Mucosa of descending colon (tissue), 3 donors: Measurements from ENCODE around the gene SLC29A3. TPM values are rescaled to one million over a fixed set of nuclear protein-coding genes. Genes with fewer than 3 reads are reported as not detected.

Source experiments
- ATAC-seq: fragments of 200-7000 bp; cut with Tn5 transposase; one replicate; pipeline ENCODE4 v1.9.1; 2020; ENCODE audit warnings: mild to moderate bottlenecking, moderate library complexity
- DNase-seq, 3 donors: peaks; one replicate each; pipeline ENCODE4 v3.0.0-alpha.2; 2020
- H3K36me3 ChIP-seq: fragments of 200-600 bp; one replicate; pipeline ENCODE4 v1.8.0; 2021; ENCODE audit warnings: low read depth, mild to moderate bottlenecking
- H3K4me1 ChIP-seq: fragments of 200-600 bp; one replicate; pipeline ENCODE4 v1.8.0; 2021; ENCODE audit warnings: low read depth, mild to moderate bottlenecking
- H3K4me3 ChIP-seq: fragments of 200-600 bp; one replicate; pipeline ENCODE4 v1.8.0; 2021; ENCODE audit warnings: mild to moderate bottlenecking
- H3K9me3 ChIP-seq: fragments of 200-600 bp; one replicate; pipeline ENCODE4 v1.8.0; 2021; ENCODE audit warnings: mild to moderate bottlenecking
- CTCF ChIP-seq: fragments of 200-600 bp; IDR thresholded peaks from one replicate; pipeline ENCODE4 v1.8.0; 2022; ENCODE audit warnings: antibody characterized with exemption, mild to moderate bottlenecking
- intact Hi-C, 2 donors: fragments of 100-400 bp; cut with DNase I in 1 of 2; cut with micrococcal nuclease in 1 of 2; formaldehyde crosslinking; loops; one replicate each; pipeline versions ENCODE4 v1.11.0 to v1.11.1; 2022; cut with DNase I, micrococcal nuclease
- total RNA-seq, 3 donors: library from RNA; stranded (reverse); fragmentation: NEBNext Ultra II Directional in 2 of 3; extraction: Animal tissue kit (Norgen Biotek cat#: 25700) in 2 of 3; gene quantifications; one replicate each; pipeline versions ENCODE4 v1.2.1 to v1.2.4, GENCODE V29; 2021 to 2023
- donor health status: DM: no; HTN: no; CAD: no; lungs with moderate emphysema.
- donor health status: DM: no; HTN: no; CAD: no.
- donor health status: DM: no; HTN: yes; CAD: no.

SLC29A3 gene
- total RNA-seq, 3 donors from 2014 or later: 6.0 to 6.4 (median 6.3) TPM

GRCh38 chr10:71319800-71320392, 837 bp downstream of the SLC29A3 start:
- intact Hi-C loops: loop anchor here (10.0 kb wide), 3 partner anchors 255 to 385 kb away; no protein-coding TSS in a partner anchor
- no peak for TF ChIP-seq CTCF
- no peak for ATAC-seq
- Histone ChIP-seq H3K4me1 (peaks cover 9% of the 10 kb centered on the region), H3K9me3 (no peaks in the 10 kb centered on the region), H3K36me3 (no peaks in the 10 kb centered on the region), H3K4me3 (peak overlapping the region; percentile 35)
- peak in 1 of 3 donors; percentile 33 for DNase-seq

GRCh38 chr10:71320592-71320991, 1.5 kb downstream of the SLC29A3 start:
- no peak overlapping the region for H3K4me3 ChIP-seq
- intact Hi-C loops: loop anchor here in 1 of 2 donors (10.0 kb wide), 1 partner anchor 284 kb away; no protein-coding TSS in a partner anchor
- peaks cover 9% of the 10 kb centered on the region for H3K4me1 ChIP-seq

GRCh38 chr10:71321386-71321785, 2.3 kb downstream of the SLC29A3 start:
- Histone ChIP-seq H3K36me3 (no peaks in the 10 kb centered on the region), H3K9me3 (no peaks in the 10 kb centered on the region), H3K4me3 (no peak overlapping the region), H3K4me1 (peaks cover 9% of the 10 kb centered on the region)
- TF ChIP-seq CTCF: no peak
- intact Hi-C loops: loop anchor here in 1 of 2 donors (10.0 kb wide), 1 partner anchor 283 kb away; no protein-coding TSS in a partner anchor
- DNase-seq: no peak
- ATAC-seq: no peak

More at GRCh38 chr10:71320592-71320991, 1.5 kb downstream of the SLC29A3 start:
- peak in 1 of 3 donors; percentile 26 for DNase-seq
- Histone ChIP-seq H3K9me3 (no peaks in the 10 kb centered on the region), H3K36me3 (no peaks in the 10 kb centered on the region)
- TF ChIP-seq CTCF: no peak
- ATAC-seq: no peak

GRCh38 chr10:71323407-71323806, 4.3 kb downstream of the SLC29A3 start:
- no peaks in the 10 kb centered on the region for H3K36me3 ChIP-seq
- intact Hi-C loops: loop anchor here in 1 of 2 donors (10.0 kb wide), 1 partner anchor 281 kb away; no protein-coding TSS in a partner anchor

GRCh38 chr10:71324743-71325142, 5.7 kb downstream of the SLC29A3 start:
- ATAC-seq: no peak
- Histone ChIP-seq H3K4me1 (no peaks in the 10 kb centered on the region), H3K9me3 (no peaks in the 10 kb centered on the region), H3K36me3 (no peaks in the 10 kb centered on the region), H3K4me3 (no peak overlapping the region)
- intact Hi-C loops: loop anchor here in 1 of 2 donors (10.0 kb wide), 1 partner anchor 280 kb away; no protein-coding TSS in a partner anchor
- TF ChIP-seq CTCF: no peak
- DNase-seq: peak in 1 of 3 donors; percentile 22

More at GRCh38 chr10:71323407-71323806, 4.3 kb downstream of the SLC29A3 start:
- no peak overlapping the region for H3K4me3 ChIP-seq
- H3K4me1 ChIP-seq: peaks cover 8% of the 10 kb centered on the region
- H3K9me3 ChIP-seq: no peaks in the 10 kb centered on the region
- DNase-seq (no peak), ATAC-seq (no peak)
- no peak for TF ChIP-seq CTCF
